Measurements from ENCODE around the gene KRTAP10-12.

DNA sequence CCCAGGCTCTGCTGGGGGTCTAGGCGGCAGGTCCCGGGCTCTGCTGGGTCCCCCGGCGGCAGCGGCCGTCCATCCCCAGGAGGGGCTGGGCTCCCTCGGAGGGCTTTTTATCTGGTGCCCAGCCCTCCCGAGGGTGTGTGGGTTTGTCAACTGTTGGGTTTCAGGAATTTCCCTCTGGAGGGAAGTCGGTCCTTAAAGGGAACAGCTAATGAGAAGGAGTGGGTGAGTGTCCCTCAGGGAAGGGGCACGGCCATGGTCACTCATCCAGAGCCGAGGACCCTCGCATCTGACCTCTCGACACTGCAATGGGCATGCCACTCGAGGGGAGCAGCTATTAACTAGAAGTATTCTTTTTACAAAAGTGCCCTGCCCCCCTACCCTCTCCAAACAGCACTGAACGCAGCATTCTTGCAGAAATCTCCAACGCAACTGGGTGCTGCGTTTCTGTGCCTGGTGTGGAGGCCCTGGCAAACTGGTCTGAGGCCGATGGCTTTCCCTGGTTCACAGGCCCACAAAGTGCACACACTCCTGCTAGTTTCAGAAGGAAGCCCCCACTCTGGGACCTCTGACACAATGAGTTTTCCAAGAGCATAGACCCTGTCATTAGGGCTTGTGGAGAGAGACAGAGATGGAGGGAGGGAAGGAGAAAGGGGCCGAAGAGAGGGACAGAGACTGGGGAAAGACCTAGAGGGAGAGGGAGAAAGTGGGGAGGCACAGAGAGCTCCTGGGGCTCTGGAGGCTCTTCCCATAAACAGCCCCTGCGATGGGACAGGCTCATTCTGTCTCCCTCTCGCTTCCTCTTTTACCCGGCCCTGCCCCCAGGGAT is 15.4 kb downstream of the KRTAP10-12 start:
- no peak for TF ChIP-seq MAX (IDR thresholded peaks at IDR 0.05)
- TF ChIP-seq TAF1 (IDR thresholded peaks at IDR 0.05; ENCODE audit: low read depth), result no peak
- no peak for TF ChIP-seq REST (IDR thresholded peaks at IDR 0.05; ENCODE audit: low read depth)
- no peak for TF ChIP-seq TCF12 (IDR thresholded peaks at IDR 0.05; ENCODE audit: low read depth)
- no peak for TF ChIP-seq EGR1 (IDR thresholded peaks at IDR 0.05)
- no peak for TF ChIP-seq RAD21 (IDR thresholded peaks at IDR 0.05; ENCODE audit: low read depth)
- TF ChIP-seq EP300 (IDR thresholded peaks at IDR 0.05; ENCODE audit: borderline replicate concordance), result no peak
- TF ChIP-seq CEBPB (IDR thresholded peaks at IDR 0.05), result no peak
- TF ChIP-seq YY1 (IDR thresholded peaks at IDR 0.05; ENCODE audit: low read depth), result no peak
- TF ChIP-seq ZBTB7A (IDR thresholded peaks at IDR 0.05; ENCODE audit: low read depth), result no peak
- no peak for TF ChIP-seq FOXM1 (IDR thresholded peaks at IDR 0.05; ENCODE audit: borderline replicate concordance, low read depth)
- TF ChIP-seq, protein P1, sequence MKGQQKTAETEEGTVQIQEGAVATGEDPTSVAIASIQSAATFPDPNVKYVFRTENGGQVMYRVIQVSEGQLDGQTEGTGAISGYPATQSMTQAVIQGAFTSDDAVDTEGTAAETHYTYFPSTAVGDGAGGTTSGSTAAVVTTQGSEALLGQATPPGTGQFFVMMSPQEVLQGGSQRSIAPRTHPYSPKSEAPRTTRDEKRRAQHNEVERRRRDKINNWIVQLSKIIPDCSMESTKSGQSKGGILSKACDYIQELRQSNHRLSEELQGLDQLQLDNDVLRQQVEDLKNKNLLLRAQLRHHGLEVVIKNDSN (IDR thresholded peaks at IDR 0.05), result no peak
- TF ChIP-seq TEAD4 (IDR thresholded peaks at IDR 0.05), result no peak

All from Ishikawa (cell line).